ENCODE measurements around the gene PXYLP1. TPM values are rescaled to one million over a fixed set of nuclear protein-coding genes. Genes with fewer than 3 reads are reported as not detected.

Gene PXYLP1
- total and polyA plus RNA-seq, 2 of the 8 experiments (the other 6 are each of a cell fraction or from before 2014, with no cell fraction given) = 19.4 to 20.6 TPM

DNA sequence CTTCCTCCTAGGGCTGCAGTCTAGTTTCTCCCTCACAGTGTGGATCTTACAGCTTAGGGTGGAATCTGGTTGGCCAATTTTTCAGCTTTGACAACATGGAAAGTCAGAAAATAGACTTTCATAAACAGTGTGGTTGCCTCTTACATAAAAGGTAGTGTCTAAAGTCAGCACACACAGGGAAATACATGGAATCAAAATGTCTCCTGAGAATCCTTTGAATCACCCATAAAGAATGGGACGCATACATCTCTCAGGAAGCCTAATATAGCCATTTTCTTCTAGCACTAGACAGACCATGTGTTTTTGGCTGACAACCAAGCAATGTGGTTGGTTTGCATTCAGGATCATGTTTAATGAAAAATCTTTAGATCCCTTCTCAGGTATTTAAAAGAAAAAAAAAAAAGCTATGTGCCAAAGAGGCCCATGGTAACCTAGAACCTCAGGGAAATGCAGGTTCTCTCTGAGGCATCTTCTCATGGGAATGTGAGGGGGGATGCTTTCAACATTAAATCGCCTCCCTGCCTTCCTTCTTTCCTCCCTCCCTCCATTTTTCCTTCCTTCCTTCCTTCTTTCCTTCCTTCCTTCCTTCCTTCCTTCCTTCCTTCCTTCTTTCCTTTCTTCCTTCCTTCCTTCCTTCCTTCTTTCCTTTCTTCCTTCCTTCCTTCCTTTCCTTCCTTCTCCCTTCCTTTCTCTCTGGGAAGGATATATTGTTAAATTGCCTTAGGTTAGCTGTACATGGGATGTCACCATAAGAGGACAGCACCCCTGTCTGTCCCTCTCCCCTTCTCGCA, 102.4 kb downstream of the PXYLP1 start (continued):
- TF ChIP-seq GABPA (IDR thresholded peaks at IDR 0.05; ENCODE audit: borderline replicate concordance, insufficient read depth, low read length) (no peak), GTF2F1 (IDR thresholded peaks at IDR 0.05; ENCODE audit: borderline replicate concordance, low read depth, low read length) (no peak), HDAC2 (IDR thresholded peaks at IDR 0.05; ENCODE audit: borderline replicate concordance in 1 of 2, low read depth in 2 of 2, low read length in 2 of 2) (no peak), SIX5 (IDR thresholded peaks at IDR 0.05; ENCODE audit: low read depth, low read length) (no peak), BRCA1 (IDR thresholded peaks at IDR 0.05; ENCODE audit: low read depth, low read length) (no peak)
